ENCODE data around the gene PCDHB8. TPM values are rescaled to one million over a fixed set of nuclear protein-coding genes. Genes with fewer than 3 reads are reported as not detected.
"Not testable (repeated sequence)": the region's sequence is repeated elsewhere in the genome, so short reads cannot be mapped to it uniquely, and the experiment has no call there.

PCDHB8 gene
- total RNA-seq, 1 donor from 2014 or later = 0.99 TPM

DNA sequence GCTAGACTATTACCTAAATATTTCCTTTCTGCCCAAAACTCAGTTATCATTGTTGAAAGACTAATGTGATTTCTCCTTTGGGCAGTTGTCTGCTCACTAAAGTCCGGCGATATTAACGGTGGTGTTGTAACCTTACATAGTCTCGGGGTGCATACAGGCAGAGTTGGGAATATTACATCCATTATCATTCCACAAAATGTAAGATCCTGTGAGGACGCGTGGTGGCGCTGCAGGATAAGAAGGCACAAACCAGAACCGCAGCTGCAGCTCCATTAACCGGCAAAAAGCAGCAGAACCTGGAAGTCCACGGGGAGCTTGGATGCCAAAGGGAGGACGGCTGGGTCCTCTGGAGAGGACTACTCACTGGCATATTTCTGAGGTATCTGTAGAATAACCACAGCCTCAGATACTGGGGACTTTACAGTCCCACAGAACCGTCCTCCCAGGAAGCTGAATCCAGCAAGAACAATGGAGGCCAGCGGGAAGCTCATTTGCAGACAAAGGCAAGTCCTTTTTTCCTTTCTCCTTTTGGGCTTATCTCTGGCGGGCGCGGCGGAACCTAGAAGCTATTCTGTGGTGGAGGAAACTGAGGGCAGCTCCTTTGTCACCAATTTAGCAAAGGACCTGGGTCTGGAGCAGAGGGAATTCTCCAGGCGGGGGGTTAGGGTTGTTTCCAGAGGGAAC, 36.2 kb downstream of the PCDHB8 start, which contains the start of gene PCDHB13:
TSS of gene PCDHB13 (plus strand) at position 264 of the 684 bp plus-strand sequence. CDS start at position 469, 205 bp downstream.
- H3K27me3 Mint-ChIP-seq; H3K4me1 Mint-ChIP-seq (ENCODE audit: unreplicated experiment); H3K9me3 Mint-ChIP-seq; DNase-seq (ENCODE audit: extremely low spot score, unreplicated experiment); H3K27ac Mint-ChIP-seq; H3K36me3 Mint-ChIP-seq: not testable (repeated sequence)
- peak within 1 kb of the TSS; percentile 78 for H3K4me3 Mint-ChIP-seq
- TF ChIP-seq, protein P1, sequence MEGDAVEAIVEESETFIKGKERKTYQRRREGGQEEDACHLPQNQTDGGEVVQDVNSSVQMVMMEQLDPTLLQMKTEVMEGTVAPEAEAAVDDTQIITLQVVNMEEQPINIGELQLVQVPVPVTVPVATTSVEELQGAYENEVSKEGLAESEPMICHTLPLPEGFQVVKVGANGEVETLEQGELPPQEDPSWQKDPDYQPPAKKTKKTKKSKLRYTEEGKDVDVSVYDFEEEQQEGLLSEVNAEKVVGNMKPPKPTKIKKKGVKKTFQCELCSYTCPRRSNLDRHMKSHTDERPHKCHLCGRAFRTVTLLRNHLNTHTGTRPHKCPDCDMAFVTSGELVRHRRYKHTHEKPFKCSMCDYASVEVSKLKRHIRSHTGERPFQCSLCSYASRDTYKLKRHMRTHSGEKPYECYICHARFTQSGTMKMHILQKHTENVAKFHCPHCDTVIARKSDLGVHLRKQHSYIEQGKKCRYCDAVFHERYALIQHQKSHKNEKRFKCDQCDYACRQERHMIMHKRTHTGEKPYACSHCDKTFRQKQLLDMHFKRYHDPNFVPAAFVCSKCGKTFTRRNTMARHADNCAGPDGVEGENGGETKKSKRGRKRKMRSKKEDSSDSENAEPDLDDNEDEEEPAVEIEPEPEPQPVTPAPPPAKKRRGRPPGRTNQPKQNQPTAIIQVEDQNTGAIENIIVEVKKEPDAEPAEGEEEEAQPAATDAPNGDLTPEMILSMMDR (conservative IDR thresholded peaks at IDR 0.05) = peak; percentile 48

DNA sequence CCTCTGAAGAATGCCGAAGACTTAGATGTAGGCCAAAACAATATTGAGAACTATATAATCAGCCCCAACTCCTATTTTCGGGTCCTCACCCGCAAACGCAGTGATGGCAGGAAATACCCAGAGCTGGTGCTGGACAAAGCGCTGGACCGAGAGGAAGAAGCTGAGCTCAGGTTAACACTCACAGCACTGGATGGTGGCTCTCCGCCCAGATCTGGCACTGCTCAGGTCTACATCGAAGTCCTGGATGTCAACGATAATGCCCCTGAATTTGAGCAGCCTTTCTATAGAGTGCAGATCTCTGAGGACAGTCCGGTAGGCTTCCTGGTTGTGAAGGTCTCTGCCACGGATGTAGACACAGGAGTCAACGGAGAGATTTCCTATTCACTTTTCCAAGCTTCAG, 37.0 kb downstream of the PCDHB8 start:
- not testable (repeated sequence) for H3K4me3 Mint-ChIP-seq; H3K27me3 Mint-ChIP-seq; H3K36me3 Mint-ChIP-seq; H3K4me1 Mint-ChIP-seq (ENCODE audit: unreplicated experiment); H3K27ac Mint-ChIP-seq; H3K9me3 Mint-ChIP-seq; DNase-seq (ENCODE audit: extremely low spot score, unreplicated experiment)

DNA sequence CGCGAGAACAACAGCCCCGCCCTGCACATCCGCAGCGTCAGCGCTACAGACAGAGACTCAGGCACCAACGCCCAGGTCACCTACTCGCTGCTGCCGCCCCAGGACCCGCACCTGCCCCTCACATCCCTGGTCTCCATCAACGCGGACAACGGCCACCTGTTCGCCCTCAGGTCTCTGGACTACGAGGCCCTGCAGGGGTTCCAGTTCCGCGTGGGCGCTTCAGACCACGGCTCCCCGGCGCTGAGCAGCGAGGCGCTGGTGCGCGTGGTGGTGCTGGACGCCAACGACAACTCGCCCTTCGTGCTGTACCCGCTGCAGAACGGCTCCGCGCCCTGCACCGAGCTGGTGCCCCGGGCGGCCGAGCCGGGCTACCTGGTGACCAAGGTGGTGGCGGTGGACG, 37.9 kb downstream of the PCDHB8 start:
- not testable (repeated sequence) for H3K27ac Mint-ChIP-seq; H3K36me3 Mint-ChIP-seq; H3K4me1 Mint-ChIP-seq (ENCODE audit: unreplicated experiment); H3K27me3 Mint-ChIP-seq; H3K9me3 Mint-ChIP-seq; H3K4me3 Mint-ChIP-seq; DNase-seq (ENCODE audit: extremely low spot score, unreplicated experiment)

GRCh38 chr5:141216035-141216434, 38.4 kb downstream of the PCDHB8 start:
- H3K4me3 Mint-ChIP-seq; H3K27me3 Mint-ChIP-seq; H3K9me3 Mint-ChIP-seq; H3K4me1 Mint-ChIP-seq (ENCODE audit: unreplicated experiment); DNase-seq (ENCODE audit: extremely low spot score, unreplicated experiment); H3K36me3 Mint-ChIP-seq; H3K27ac Mint-ChIP-seq: not testable (repeated sequence)

GRCh38 chr5:141223112-141223783, 45.7 kb downstream of the PCDHB8 start, which contains the start of gene PCDHB14:
Gene PCDHB14 (plus strand): TSS chr5:141223343. CDS start chr5:141223506, 163 bp downstream.
- Mint-ChIP-seq H3K9me3 (no peaks in the 10 kb centered on the region), H3K27ac (no peak within 1 kb of the TSS), H3K4me1 (ENCODE audit: unreplicated experiment) (no peaks in the 10 kb centered on the region), H3K27me3 (no peaks in the 10 kb centered on the region), H3K4me3 (peak within 1 kb of the TSS; percentile 74), H3K36me3 (peaks cover 5% of the 10 kb centered on the region)
- TF ChIP-seq, protein P1 (conservative IDR thresholded peaks at IDR 0.05) = peak; percentile 69
- no peak for DNase-seq (ENCODE audit: extremely low spot score, unreplicated experiment)

DNA sequence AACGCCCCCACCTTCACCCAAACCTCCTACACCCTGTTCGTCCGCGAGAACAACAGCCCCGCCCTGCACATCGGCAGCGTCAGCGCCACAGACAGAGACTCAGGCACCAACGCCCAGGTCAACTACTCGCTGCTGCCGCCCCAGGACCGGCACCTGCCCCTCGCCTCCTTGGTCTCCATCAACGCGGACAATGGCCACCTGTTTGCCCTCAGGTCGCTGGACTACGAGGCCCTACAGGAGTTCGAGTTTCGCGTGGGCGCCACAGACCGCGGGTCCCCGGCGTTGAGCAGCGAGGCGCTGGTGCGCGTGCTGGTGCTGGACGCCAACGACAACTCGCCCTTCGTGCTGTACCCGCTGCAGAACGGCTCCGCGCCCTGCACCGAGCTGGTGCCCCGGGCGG, 47.3 kb downstream of the PCDHB8 start:
- not testable (repeated sequence) for H3K36me3 Mint-ChIP-seq; H3K4me3 Mint-ChIP-seq; H3K27ac Mint-ChIP-seq; H3K9me3 Mint-ChIP-seq; H3K4me1 Mint-ChIP-seq (ENCODE audit: unreplicated experiment); H3K27me3 Mint-ChIP-seq; DNase-seq (ENCODE audit: extremely low spot score, unreplicated experiment)

- H3K36me3 Mint-ChIP-seq; H3K27ac Mint-ChIP-seq; H3K4me3 Mint-ChIP-seq; H3K4me1 Mint-ChIP-seq (ENCODE audit: unreplicated experiment); H3K27me3 Mint-ChIP-seq; H3K9me3 Mint-ChIP-seq; DNase-seq (ENCODE audit: extremely low spot score, unreplicated experiment): not testable (repeated sequence)
Measured at GRCh38 chr5:141225421-141225820, 47.8 kb downstream of the PCDHB8 start.

Other genes starting within 250 kb of the PCDHB8 start
- 2.7 and 3.5 TPM in 2 replicates for gene PCDHAC2, start 211.3 kb upstream of the PCDHB8 start, total RNA-seq (ENCODE audit: low replicate concordance)
- gene PCDHB1, start 126.4 kb upstream of the PCDHB8 start, total RNA-seq (ENCODE audit: low replicate concordance) = 0.05 and 0.24 TPM in 2 replicates
- gene PCDHB2, start 83.2 kb upstream of the PCDHB8 start, total RNA-seq (ENCODE audit: low replicate concordance) = 33.7 and 36.3 TPM in 2 replicates
- 3.9 and 5.4 TPM in 2 replicates for gene PCDHB3, start 77.3 kb upstream of the PCDHB8 start, total RNA-seq (ENCODE audit: low replicate concordance)
- 1.3 and 2.7 TPM in 2 replicates for gene PCDHB4, start 56.0 kb upstream of the PCDHB8 start, total RNA-seq (ENCODE audit: low replicate concordance)
- gene PCDHB5, start 42.6 kb upstream of the PCDHB8 start, total RNA-seq (ENCODE audit: low replicate concordance) = 7.3 and 28.8 TPM in 2 replicates
- 0.80 and 0.95 TPM in 2 replicates for gene PCDHB6, start 27.7 kb upstream of the PCDHB8 start, total RNA-seq (ENCODE audit: low replicate concordance)
- 0.29 and 0.63 TPM in 2 replicates for gene PCDHB7, start 5.1 kb upstream of the PCDHB8 start, total RNA-seq (ENCODE audit: low replicate concordance)
- 3.1 and 6.9 TPM in 2 replicates for gene PCDHB16, start 4.6 kb downstream of the PCDHB8 start, total RNA-seq (ENCODE audit: low replicate concordance)
- 2.2 and 2.8 TPM in 2 replicates for gene PCDHB9, start 9.4 kb downstream of the PCDHB8 start, total RNA-seq (ENCODE audit: low replicate concordance)
- 2.1 and 3.2 TPM in 2 replicates for gene PCDHB10, start 14.6 kb downstream of the PCDHB8 start, total RNA-seq (ENCODE audit: low replicate concordance)
- gene PCDHB11, start 21.8 kb downstream of the PCDHB8 start, total RNA-seq (ENCODE audit: low replicate concordance) = 2.0 and 3.3 TPM in 2 replicates
- gene PCDHB12, start 30.9 kb downstream of the PCDHB8 start, total RNA-seq (ENCODE audit: low replicate concordance) = 1.4 and 2.3 TPM in 2 replicates
- 2.3 and 4.7 TPM in 2 replicates for gene PCDHB13, start 36.1 kb downstream of the PCDHB8 start, total RNA-seq (ENCODE audit: low replicate concordance)
- 3.1 and 3.7 TPM in 2 replicates for gene PCDHB14, start 45.6 kb downstream of the PCDHB8 start, total RNA-seq (ENCODE audit: low replicate concordance)
- gene PCDHB15, start 67.6 kb downstream of the PCDHB8 start, total RNA-seq (ENCODE audit: low replicate concordance) = 3.3 and 3.8 TPM in 2 replicates
- 0.45 and 0.92 TPM in 2 replicates for gene SLC25A2, start 126.3 kb downstream of the PCDHB8 start, total RNA-seq (ENCODE audit: low replicate concordance)
- gene TAF7, start 143.0 kb downstream of the PCDHB8 start, total RNA-seq (ENCODE audit: low replicate concordance) = 87.0 and 92.0 TPM in 2 replicates
- gene PCDHGA1, start 152.7 kb downstream of the PCDHB8 start, total RNA-seq (ENCODE audit: low replicate concordance) = 0.31 and 0.74 TPM in 2 replicates
- gene PCDHGA2, start 161.0 kb downstream of the PCDHB8 start, total RNA-seq (ENCODE audit: low replicate concordance) = 0.17 and 0.69 TPM in 2 replicates
- gene PCDHGA3, start 166.0 kb downstream of the PCDHB8 start, total RNA-seq (ENCODE audit: low replicate concordance) = 0.27 and 2.3 TPM in 2 replicates
- 1.1 and 1.8 TPM in 2 replicates for gene PCDHGB1, start 172.3 kb downstream of the PCDHB8 start, total RNA-seq (ENCODE audit: low replicate concordance)
- 0.75 and 1.5 TPM in 2 replicates for gene PCDHGA4, start 177.2 kb downstream of the PCDHB8 start, total RNA-seq (ENCODE audit: low replicate concordance)
- gene PCDHGB2, start 182.2 kb downstream of the PCDHB8 start, total RNA-seq (ENCODE audit: low replicate concordance) = 0.94 and 0.95 TPM in 2 replicates
- 0.39 and 0.88 TPM in 2 replicates for gene PCDHGA5, start 186.4 kb downstream of the PCDHB8 start, total RNA-seq (ENCODE audit: low replicate concordance)
- 0.39 and 1.2 TPM in 2 replicates for gene PCDHGB3, start 192.5 kb downstream of the PCDHB8 start, total RNA-seq (ENCODE audit: low replicate concordance)
- gene PCDHGA6, start 196.1 kb downstream of the PCDHB8 start, total RNA-seq (ENCODE audit: low replicate concordance) = 0.41 and 0.86 TPM in 2 replicates
- gene PCDHGA7, start 205.0 kb downstream of the PCDHB8 start, total RNA-seq (ENCODE audit: low replicate concordance) = 0.31 and 0.40 TPM in 2 replicates
- 13.0 and 15.6 TPM in 2 replicates for gene PCDHGB4, start 209.9 kb downstream of the PCDHB8 start, total RNA-seq (ENCODE audit: low replicate concordance)
- 1.3 and 2.1 TPM in 2 replicates for gene PCDHGA8, start 214.8 kb downstream of the PCDHB8 start, total RNA-seq (ENCODE audit: low replicate concordance)
- gene PCDHGB5, start 220.2 kb downstream of the PCDHB8 start, total RNA-seq (ENCODE audit: low replicate concordance) = 2.6 and 8.1 TPM in 2 replicates
- gene PCDHGA9, start 225.0 kb downstream of the PCDHB8 start, total RNA-seq (ENCODE audit: low replicate concordance) = 0.97 and 2.2 TPM in 2 replicates
- 4.9 and 39.4 TPM in 2 replicates for gene PCDHGB6, start 230.2 kb downstream of the PCDHB8 start, total RNA-seq (ENCODE audit: low replicate concordance)
- 9.8 and 18.5 TPM in 2 replicates for gene PCDHGA10, start 235.2 kb downstream of the PCDHB8 start, total RNA-seq (ENCODE audit: low replicate concordance)
- 4.4 and 8.5 TPM in 2 replicates for gene PCDHGB7, start 239.9 kb downstream of the PCDHB8 start, total RNA-seq (ENCODE audit: low replicate concordance)
- gene PCDHGA11, start 243.3 kb downstream of the PCDHB8 start, total RNA-seq (ENCODE audit: low replicate concordance) = 2.6 TPM in 2 replicates